COR-L47 (cell line): Measurements from ENCODE around the gene RGS4.
"Not testable (repeated sequence)": the region's sequence is repeated elsewhere in the genome, so short reads cannot be mapped to it uniquely, and the experiment has no call there.

Experiments used
- DNase-seq: peaks from one replicate; lab custom pipeline; 2025; lab: John Stamatoyannopoulos, UW

The RGS4 gene

DNA sequence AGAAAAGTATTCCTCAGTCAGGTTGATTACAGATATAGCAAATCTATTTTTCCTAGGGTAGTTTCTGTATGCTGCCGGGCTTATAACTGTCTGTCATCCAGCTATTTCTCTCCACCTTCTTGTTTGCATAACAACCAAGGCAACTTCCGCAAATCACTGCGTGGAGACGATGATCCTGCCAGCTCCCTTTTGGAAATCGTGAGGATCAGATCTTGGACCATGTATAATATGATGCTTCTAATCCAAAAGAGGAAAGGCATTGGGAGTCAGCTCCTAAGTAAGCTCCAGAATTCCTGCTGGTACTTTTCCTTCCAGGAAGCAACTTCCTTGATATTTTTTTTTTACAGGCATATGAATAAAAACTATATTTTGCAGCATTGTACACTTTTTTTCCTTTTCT, 445 bp upstream of the RGS4 start:
- DNase-seq = no peak

DNA sequence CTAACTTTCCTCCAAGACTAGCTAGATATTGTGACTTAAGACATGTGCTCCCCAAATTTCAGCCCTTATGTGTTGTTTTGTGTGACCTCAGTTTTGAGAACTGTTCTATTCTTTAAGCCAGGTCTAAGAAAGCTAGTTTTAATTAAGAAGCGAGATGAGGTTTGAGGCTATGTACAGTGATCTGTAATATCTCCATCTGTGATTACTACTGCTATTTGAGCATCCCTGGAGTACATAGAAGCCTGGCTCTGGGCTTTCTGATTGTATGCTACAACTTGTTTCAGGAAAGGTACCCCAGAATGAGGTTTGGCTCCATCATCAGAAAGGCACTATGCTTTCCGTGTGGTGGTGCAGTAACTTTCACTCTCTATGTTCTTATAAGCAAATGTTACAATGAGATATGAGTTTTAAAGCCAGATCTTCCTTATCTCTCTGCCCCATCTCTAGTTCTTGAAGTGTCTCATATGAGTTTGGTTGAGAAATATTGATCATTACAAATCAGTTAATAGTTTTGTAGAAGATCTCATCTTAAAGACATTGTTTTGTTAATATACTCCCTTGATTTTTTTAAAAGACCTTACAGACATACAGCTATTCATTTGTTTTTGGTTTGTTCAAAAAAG, 605 bp downstream of the RGS4 start:
- DNase-seq = no peak

DNA sequence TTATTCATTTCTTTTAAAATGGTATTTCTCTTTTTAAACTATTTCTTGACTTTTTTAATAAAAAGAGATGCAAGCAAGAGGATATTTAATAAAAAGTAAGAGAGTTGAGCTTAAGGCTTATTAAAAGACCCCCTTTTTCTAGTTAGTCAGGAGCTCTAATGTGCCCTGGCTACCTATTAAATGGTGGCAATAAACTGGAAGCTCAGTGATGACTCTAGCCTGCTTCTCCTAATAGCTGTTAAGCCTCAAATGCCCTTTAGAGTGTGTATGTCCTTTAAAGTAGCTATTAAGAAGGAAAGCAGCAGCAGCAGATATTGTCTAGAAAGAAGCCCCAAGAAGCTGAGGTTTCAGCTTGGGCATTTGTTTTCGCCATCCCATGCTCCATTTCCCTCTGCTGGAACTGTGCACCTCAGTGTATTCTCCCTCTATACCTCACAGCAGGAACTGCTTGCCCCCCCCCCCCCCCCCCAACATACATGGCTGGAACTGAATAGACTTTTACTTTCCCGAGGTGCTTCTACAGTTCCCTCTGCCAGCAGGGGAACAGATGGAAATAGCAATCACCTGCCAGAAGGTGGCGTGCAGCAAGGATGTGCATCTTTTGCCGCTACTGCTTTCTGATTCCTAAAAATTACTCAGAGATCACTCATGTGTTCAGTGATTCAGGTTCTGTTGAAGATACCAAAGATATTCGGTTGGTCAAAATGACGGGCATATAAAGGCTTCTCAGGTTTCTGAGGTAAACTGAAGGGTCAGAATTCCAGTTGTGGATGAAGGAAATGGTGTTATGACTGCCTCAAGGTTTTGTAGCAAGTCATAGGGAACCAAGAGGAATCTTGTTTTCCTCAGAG, 2.5 kb downstream of the RGS4 start:
- peak; percentile 61 for DNase-seq

DNA sequence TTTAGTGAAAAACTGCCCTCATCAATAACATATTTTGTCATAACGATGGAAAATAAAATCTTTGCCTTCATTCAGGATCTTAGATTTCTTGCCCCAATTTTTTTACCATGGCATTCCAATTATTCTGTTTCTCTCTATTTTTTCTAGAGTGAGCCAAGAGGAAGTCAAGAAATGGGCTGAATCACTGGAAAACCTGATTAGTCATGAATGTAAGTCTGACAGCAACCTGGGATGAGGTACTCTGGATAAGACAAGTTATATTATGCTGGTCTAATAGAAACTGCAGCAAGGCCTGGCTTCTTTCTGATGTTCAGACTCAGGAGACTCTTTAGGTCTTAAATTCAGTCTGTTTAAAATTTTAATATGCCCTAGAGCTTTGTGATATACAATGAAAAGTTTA, 3.5 kb downstream of the RGS4 start:
- DNase-seq = no peak

DNA sequence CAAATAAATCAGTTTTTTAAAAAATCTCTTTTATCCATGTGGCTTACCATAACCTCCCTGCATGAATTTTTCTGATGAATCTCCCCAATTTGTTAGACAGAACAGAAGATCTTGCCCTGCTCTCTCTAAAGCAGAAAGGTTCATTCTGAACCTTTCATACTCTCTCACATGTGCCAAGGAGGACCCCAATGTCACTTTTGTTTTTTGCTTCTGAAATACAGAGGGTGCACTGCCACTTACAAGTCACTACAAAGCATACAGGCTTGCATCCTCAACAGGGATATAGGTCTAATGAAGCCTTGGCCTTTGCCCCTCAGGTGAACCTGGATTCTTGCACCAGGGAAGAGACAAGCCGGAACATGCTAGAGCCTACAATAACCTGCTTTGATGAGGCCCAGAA, 4.8 kb downstream of the RGS4 start:
- DNase-seq = no peak

DNA sequence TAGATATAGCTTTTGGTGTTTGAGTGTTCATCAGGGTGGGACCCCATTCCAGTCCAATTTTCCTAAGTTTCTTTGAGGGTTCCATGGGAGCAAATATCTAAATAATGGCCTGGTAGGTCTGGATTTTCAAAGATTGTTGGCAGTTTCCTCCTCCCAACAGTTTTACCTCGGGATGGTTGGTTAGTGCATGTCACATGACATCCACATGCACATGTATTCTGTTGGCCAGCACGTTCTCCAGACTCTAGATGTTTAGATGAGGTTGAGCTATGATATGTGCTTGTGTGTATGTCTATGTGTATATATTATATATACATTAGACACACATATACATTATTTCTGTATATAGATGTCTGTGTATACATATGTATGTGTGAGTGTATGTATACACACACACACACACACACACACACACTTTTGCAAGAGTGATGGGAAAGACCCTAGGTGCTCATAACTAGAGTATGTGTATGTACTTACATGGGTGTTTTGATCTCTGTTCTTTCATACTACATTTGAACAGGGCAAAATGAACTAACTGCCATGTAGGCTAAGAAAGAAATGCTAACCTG, 5.6 kb downstream of the RGS4 start:
- DNase-seq = no peak

DNA sequence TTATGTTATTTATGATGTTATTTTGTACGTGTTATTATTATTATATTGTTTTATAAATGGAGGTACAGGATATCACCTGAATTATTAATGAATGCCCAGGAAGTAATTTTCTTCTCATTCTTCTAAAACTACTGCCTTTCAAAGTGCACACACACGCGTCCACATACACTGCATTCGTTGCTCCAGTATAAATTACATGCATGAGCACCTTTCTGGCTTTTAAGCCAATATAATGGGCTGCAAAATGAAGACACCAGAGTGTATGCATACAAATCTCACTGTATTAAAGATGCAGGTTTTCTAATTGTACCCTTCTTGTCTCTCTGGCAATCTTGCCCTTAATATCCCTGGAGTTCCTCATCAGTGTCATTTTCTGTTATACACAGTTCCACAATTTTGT, 6.9 kb downstream of the RGS4 start:
- no peak for DNase-seq

DNA sequence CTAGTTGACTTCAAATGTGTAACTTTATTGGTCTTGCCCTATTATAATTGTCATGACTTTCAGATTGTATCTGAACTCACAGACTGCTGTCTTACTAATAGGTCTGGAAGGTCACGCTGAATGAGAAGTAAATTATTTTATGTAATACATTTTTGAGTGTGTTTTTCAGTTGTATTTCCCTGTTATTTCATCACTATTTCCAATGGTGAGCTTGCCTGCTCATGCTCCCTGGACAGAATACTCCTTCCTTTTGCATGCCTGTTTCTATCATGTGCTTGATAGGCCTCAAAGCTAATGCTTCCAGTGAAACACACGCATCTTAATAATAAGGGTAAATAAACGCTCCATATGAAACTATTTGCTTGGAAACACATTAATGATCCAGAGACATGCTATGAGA, 7.3 kb downstream of the RGS4 start:
- DNase-seq = no peak

DNA sequence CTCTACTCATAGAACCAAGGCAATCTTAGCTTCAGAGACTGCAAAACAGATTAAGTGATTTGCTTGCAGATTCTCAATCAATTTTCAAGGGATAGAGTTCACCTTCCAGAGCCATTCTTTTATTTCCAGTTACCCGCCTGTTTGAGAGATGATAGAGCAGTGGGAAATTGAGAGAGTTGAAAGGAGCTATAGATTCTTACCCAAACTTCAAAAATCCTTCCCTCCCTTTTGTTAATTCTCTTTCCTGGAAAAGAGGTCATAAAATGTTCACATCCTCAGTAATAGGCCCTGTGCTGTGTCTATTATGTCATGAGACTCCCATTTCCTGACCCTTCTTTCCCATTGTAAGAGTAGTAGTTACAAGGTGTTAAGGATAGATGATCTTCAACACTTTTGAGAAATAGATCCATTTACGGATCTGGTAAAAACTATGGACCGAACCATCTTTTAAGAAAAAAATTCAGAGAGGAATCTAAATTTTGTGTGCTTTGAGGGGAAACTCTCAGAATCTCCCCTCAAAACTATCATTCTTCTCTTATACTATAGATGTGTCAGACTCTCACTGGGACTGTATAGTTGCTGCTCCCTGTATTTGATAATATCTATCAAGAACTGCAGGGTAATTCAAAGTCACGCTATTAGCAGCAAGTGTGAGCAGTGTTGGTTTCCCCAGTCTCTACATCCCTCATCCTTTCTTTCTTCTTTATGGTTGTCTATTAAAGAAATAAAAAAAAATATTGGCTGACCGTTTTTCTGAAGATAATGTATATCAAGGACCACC, 8.0 kb downstream of the RGS4 start:
- no peak for DNase-seq

DNA sequence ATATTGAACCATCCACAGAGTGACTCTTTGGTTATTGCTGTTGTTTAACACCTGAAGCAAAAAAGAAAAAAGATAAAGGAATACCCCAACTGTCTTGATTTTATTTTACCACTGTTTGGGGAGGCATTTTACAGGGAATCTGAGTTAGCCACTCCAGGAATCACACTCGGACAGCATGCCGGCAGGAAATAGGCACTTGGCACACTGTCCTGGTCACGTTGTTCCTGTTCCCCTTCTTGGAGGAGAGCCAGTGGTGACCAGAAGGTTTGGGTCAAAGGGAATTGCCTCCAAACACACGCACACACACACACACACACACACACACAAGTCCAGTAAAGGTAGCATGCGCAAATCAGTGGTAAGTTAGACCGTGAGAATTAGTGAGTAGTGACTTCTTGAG, 13.8 kb downstream of the RGS4 start:
- DNase-seq = no peak

DNA sequence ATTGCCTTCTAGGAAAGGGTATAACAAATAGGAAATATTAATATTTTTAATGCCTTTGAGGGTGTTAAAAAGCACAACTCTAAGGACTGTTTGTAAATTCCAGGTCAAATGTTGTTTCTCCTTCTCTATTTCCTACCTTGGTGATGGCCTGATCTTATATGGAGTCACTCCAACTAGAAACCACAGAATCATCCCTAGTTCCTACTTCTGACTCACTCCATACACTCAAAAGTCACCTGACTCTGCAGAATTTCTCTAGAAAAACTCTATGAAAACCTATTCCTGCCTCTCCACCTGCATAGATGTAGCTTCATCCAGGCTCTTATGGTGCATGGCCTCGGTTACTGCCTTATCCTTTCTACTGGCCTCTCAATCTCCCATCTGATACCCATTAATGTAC, 14.5 kb downstream of the RGS4 start:
- DNase-seq = no peak

DNA sequence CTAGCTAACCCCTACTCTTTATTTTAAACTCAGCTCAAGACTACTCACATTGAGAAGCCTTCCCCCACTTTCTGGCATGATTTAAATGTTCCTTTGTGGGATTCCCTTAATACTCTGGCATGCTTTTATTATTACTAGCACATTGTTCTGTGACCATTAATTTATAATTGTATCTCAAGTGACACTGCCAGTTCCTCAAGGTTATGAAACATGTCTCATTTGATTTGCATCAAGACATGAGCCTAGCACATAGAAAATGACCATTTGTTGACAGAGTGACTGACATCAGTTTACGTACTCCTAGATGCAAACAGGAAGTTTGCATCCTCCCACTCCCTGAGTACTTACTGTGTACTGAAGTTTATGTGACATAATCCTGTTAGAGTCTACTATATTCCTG, 15.2 kb downstream of the RGS4 start:
- no peak for DNase-seq

DNA sequence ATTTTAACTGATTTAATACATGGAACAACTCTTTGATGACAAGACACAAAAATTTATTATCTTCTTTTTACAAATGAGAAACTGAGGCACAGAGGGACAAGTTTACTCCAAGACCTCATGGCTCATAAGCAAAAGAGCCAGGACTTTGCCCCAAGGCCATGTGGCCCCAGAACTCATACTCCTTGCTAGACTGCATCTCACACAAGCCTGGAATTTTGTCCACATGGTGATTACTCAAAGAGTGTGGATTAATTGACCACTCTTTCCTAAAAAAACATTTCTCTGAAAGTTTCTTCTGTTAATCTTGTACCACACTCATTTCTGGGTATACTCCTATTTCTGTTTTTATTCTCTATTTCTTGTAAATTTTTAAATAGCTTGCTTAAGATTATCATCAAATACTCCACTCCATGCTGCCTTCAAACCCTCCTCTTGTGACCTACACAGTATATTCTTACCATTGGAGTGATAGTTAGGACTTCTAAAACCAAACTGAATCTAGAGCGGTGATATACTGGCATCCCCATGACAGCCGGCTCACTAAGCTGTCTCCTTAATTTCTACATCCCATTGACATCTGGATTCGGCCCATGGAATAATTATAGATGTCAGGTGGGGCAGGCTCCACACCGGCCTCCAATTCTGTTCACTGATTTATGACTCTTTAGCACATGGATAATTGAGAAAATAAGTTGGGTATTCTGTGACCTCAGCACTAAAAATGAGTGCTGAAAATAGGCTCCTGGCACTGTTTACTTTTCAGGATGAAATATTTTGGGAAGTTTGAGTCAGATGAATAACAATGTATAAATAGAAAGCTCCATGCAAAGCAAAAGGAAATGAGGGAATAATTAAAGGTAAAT, 16.1 kb downstream of the RGS4 start:
- DNase-seq = no peak

DNA sequence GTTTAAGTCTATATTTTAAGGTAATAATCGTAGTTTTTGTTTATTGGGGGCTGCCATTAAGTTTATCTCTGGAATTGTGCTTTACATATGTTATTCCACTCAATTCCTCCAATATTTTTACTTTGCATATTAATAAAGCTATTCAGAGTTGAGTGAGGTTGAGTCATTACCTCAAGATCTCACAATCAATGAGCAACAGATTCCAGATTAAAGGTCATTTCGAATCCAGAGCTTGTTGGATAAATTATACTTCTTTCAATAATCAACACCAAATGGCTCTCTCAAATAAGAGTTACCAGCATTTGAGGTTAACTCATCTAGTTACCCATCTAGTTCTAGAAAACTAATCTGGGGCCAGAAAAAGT, 16.7 kb downstream of the RGS4 start:
- DNase-seq = no peak

DNA sequence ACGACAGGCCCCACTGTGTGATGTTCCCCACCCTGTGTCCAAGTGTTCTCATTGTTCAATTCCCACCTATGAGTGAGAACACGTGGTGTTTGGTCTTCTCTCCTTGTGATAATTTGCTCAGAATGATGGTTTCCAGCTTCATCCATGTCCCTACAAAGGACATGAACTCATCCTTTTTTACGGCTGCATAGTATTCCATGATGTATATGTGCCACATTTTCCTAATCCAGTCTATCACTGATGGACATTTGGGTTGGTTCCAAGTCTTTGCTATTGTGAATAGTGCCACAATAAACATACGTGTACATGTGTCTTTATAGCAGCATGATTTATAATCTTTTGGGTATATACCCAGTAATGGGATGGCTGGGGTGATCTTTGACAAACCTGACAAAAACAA, 20.0 kb downstream of the RGS4 start:
- not testable (repeated sequence) for DNase-seq

DNA sequence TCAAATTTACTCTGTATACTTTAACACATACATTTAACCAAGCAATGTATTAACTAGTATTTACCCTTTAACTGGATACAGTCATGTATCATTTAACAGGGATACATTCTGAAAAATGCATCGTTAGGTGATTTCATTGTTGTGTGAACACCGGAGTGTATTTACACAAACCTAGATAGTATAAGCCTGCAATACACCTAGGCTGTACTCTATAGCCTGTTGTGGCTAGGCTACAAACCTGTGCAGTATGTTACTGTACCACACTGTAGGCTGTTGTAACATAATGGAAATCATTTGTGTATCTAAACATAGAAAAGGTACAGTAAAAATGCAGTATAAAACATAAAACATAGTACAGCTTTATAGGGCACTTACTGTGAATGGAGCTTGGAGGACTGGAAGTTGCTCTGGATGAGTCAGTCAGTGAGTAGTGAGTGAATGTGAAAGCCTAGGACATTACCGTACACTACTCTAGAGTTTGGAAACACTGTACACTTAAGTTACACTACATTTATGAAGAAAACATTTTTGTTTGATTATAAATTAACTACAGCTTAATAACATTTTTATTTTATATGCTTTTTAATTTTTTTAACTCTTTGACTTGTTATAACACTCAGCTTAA, 21.3 kb downstream of the RGS4 start:
- DNase-seq = no peak

DNA sequence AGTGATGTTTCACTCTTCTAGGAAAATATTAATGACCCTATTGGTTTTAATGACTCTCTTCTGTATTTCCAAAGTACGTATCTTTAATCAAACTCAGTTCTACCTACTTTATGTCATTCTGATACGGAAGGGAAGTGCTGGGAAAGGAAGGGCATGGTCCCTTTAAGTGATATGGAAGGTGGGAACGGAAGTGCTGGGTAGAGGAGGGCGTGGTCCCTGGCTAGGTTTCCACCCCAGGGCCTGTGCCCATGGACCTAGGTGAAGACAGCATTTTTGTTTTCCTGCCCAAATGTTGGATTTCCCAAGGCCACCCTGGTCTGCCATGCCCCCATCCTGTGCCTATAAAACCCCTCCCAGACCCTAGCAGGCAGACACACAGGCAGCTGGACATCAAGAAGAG, 24.0 kb downstream of the RGS4 start:
- DNase-seq = no peak

DNA sequence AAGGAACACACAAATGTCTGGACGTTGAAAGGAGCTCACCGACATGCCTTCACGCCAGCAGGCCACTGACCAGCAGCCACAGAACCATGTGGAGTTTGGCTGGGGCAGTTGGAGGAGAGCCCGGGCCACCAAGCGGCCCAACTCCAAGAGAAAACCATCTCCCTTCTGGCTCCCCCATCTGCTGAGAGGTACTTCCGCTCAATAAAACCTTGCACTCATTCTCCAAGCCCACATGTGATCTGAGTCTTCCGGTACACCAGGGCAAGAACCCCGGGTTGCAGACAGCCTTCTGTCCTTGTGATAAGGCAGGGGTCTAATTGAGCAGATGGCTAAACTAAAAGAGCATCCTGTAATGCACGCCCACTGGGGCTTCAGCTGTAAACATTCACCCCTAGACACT, 24.4 kb downstream of the RGS4 start:
- no peak for DNase-seq

DNA sequence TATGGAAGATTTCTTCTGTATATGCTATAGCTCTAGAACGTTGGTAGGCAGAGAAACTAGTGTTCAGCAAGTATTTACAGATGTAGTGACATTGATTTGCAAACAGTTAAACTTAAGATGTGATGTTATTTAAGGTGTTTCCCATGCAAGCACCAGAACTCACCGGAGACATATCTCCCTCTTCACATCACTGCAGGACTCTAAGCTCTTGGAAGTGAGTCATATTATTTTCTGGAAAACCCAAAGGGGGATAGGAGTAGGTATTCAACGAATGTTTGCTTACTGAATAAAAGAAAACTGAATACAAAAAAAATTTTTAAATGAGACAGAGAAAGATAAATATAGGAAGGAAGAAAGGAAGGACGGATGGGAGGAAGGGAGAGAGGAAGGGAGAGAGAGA, 25.0 kb downstream of the RGS4 start:
- no peak for DNase-seq

DNA sequence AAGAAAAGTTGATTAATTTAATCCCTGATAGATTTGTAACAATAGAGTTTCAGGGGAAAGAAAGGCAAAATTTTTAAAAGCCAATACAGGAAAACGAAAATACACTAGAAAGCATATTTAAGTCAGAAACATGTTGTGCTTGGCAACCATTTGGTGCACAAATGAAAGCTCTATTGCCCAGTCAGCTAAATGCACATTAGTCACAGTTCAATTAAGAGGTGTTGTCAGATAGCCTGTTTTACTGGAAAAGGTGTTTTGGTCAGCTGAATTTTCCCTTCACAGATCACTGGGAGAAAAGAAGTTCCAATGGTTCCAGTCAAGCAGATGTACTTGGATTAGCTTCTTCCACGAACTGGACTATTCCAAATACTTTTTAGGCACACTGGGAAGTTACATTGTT, 25.4 kb downstream of the RGS4 start:
- no peak for DNase-seq

DNA sequence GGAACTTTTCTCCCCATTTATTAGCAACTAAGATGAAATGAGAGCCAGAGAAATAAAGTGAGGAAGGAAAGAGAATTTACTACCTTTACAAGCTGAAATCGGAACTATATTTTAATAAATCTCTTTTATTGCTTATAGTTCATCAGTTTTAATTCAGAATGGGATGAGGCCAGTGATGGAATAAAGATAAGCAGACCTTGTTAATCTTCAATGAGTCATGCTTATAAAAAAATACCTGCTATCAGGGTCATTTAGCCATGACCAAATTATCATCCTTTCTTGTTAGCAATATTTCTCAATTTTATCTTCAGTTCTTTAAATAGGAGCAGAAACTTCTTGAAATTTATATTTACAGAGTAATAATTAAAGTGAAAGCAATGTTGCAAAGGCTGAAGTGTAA, 26.1 kb downstream of the RGS4 start:
- no peak for DNase-seq
